Measurements from ENCODE around the gene ZNF485.

- TF ChIP-seq ARNTL (CRISPR knock-in tag; IDR thresholded peaks at IDR 0.05; ENCODE audit: borderline replicate concordance, low read depth) (no peak), SNAI2 (CRISPR knock-in tag; IDR thresholded peaks at IDR 0.05) (no peak), ESRRG (CRISPR knock-in tag; IDR thresholded peaks at IDR 0.05) (no peak), PATZ1 (CRISPR knock-in tag; IDR thresholded peaks at IDR 0.05; ENCODE audit: borderline replicate concordance) (no peak)
Observed at GRCh38 chr10:43645866-43646265, 39.6 kb downstream of the ZNF485 start.

Measured in SK-N-SH treated with all-trans-retinoic acid at 6 μM for 48 hours (cell line).